ENCODE data around the gene NAA60. TPM values are rescaled to one million over a fixed set of nuclear protein-coding genes. Genes with fewer than 3 reads are reported as not detected.
A peak's percentile ranks its signal among the peaks of the same experiment; 100 is the strongest.

Gene NAA60
- total RNA-seq, 2 donors from 2014 or later, result 34.8 to 44.5 TPM

DNA sequence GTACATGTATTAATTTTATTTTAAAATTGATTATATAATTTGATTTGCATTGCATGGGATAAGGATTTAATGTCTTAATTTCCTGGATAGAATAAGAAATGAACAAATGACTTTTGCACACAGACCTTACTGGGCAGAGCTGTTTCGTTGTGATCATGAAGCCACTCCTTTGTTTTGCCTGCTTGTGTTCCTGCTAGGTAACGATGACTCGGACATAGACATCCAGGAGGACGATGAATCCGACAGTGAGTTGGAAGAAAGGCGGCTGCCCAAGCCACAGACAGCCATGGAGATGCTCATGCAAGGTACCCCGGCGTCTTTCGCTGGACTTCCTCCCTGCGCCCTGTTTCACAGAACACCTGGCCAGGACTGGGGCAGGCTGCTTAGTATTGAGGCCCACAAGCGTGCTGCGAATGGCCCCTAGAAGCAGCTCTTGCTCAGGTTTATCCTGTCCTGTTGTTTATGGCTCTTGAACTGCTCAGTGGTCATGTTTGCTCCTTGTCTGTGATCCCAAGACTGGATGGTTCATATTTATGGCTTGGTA, 87.0 kb downstream of the NAA60 start:
- ATAC-seq, result no peak
- H3K27ac Mint-ChIP-seq, result no peak overlapping the region

DNA sequence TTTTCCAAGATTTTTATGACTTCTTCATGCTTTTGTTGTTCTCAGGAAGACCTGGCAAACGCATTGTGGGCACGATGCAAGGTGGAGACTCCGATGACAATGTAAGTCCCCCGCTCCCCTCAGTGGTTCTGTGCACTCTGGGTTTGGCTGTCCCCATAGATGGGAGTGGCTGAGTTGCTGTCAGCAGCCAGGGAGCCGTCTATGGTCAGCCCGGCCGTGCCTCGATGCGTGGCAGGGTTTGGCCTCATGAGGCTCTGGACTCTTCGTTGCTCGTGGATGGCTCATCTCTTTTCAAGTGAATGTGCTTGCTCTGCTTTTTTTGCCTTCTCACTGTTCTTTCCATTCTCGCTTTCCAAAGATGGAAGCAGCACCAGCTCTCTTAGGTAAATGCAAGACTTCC, 89.3 kb downstream of the NAA60 start:
- ATAC-seq (no peak), DNase-seq (no peak)
- peak overlapping the region; percentile 86 for H3K27ac Mint-ChIP-seq
- peaks cover 31% of the 10 kb centered on the region for H3K4me1 Mint-ChIP-seq
- H3K4me3 Mint-ChIP-seq, result no peak overlapping the region
- peaks cover 5% of the 10 kb centered on the region for H3K36me3 Mint-ChIP-seq (ENCODE audit: low read depth)
- no peaks in the 10 kb centered on the region for H3K27me3 Mint-ChIP-seq
- H3K9me3 ChIP-seq (ENCODE audit: control insufficient read depth, low read length, poor library complexity, severe bottlenecking), result no peaks in the 10 kb centered on the region

More for the DNA sequence above, 87.0 kb downstream of the NAA60 start:
- H3K4me1 Mint-ChIP-seq, result peaks cover 33% of the 10 kb centered on the region
- no peak for DNase-seq
- no peak overlapping the region for H3K4me3 Mint-ChIP-seq
- peaks cover 5% of the 10 kb centered on the region for H3K36me3 Mint-ChIP-seq (ENCODE audit: low read depth)
- H3K9me3 ChIP-seq (ENCODE audit: control insufficient read depth, low read length, poor library complexity, severe bottlenecking), result no peaks in the 10 kb centered on the region
- H3K27me3 Mint-ChIP-seq, result no peaks in the 10 kb centered on the region

DNA sequence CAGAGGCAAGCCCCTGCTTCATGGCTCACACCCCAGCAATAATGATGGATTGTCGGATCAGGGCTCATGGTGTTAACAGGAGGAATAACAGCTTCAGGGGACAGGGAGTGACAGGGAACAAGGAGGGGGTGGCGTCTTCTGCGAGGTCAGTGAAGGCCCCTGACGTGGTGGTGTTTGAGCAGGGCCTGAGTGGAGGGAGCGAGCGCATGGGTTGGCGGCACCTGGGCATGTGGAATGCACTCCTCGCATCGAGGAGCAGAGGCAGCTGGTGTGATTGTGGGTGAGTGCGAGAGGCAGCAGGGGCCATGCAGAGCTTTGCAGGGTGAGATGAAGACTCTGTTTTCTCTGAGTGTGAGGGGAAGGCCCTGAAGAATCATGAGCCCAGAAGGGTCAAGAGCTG, 90.6 kb downstream of the NAA60 start:
- Mint-ChIP-seq H3K4me3 (no peak overlapping the region), H3K27ac (peak overlapping the region; percentile 86), H3K36me3 (ENCODE audit: low read depth) (no peaks in the 10 kb centered on the region), H3K27me3 (no peaks in the 10 kb centered on the region), H3K4me1 (peaks cover 22% of the 10 kb centered on the region)
- no peak for ATAC-seq
- H3K9me3 ChIP-seq (ENCODE audit: control insufficient read depth, low read length, poor library complexity, severe bottlenecking), result no peaks in the 10 kb centered on the region
- DNase-seq, result no peak

DNA sequence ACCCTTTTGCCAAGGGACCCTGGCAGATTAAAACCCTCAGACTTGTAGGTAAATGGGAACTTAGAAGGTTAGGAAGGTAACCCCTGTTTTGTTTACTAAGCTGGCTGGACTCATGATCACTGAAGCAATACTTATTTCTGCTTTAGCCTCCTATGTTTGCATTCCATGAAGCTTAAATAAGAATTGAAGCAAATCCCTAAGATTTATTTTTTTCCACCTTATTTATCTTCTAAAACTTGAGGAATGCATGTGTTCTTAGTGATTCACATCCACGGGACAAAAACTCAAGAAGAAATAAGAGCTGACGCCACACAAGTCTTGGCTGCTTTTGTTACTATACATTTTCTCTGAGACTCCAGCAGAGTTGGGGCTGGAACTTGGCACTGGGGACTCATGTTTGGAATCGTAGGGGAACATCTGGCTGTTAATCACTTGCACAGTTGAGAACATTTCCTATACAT, 92.8 kb downstream of the NAA60 start:
- DNase-seq (no peak), ATAC-seq (no peak)
- no peaks in the 10 kb centered on the region for H3K9me3 ChIP-seq (ENCODE audit: control insufficient read depth, low read length, poor library complexity, severe bottlenecking)
- Mint-ChIP-seq H3K27ac (no peak overlapping the region), H3K27me3 (no peaks in the 10 kb centered on the region), H3K4me1 (peaks cover 21% of the 10 kb centered on the region), H3K4me3 (no peak overlapping the region), H3K36me3 (ENCODE audit: low read depth) (no peaks in the 10 kb centered on the region)

Other genes with a start within 250 kb of the NAA60 start
- 1 to 10 TPM; 3.2 to 4.8 TPM for gene ZNF200, start 208.5 kb upstream of the NAA60 start, total RNA-seq
- 1 to 10 TPM in 1 of 2 donors, under 1 TPM in 1; 0.81 to 2.2 TPM for gene MEFV, start 187.0 kb upstream of the NAA60 start, total RNA-seq
- gene ZNF263, start 160.2 kb upstream of the NAA60 start, total RNA-seq, result 10 to 100 TPM; 21.2 to 26.4 TPM
- gene TIGD7, start 138.2 kb upstream of the NAA60 start, total RNA-seq, result 1 to 10 TPM; 1.9 TPM
- 10 to 100 TPM; 26.3 to 28.1 TPM for gene ZNF75A, start 138.2 kb upstream of the NAA60 start, total RNA-seq
- gene OR2C1, start 87.8 kb upstream of the NAA60 start, total RNA-seq, result not detected
- gene ZSCAN32, start 42.7 kb upstream of the NAA60 start, total RNA-seq, result 1 to 10 TPM; 5.9 to 6.3 TPM
- 1 to 10 TPM; 4.4 to 5.4 TPM for gene ZNF174, start 42.5 kb upstream of the NAA60 start, total RNA-seq
- 1 to 10 TPM; 3.0 to 3.2 TPM for gene ZNF597, start 176 bp upstream of the NAA60 start, total RNA-seq
- not detected for gene C16orf90, start 51.8 kb downstream of the NAA60 start, total RNA-seq
- gene CLUAP1, start 57.3 kb downstream of the NAA60 start, total RNA-seq, result 10 to 100 TPM; 10.7 to 19.0 TPM
- gene NLRC3, start 133.7 kb downstream of the NAA60 start, total RNA-seq, result 10 to 100 TPM; 71.7 to 76.7 TPM
- gene SLX4, start 167.9 kb downstream of the NAA60 start, total RNA-seq, result 1 to 10 TPM; 5.6 TPM
- 10 to 100 TPM; 19.6 to 21.5 TPM for gene DNASE1, start 211.0 kb downstream of the NAA60 start, total RNA-seq

Data from T-helper 17 cell (primary cell).